ENCODE data around the gene TRPM5.

Gene TRPM5

GRCh38 chr11:2399488-2400068 lies 44.7 kb downstream of the TRPM5 start:
- no peak for DNase-seq
- Histone ChIP-seq H3K4me1 (ENCODE audit: control extremely low read depth in 1 of 4, control insufficient read depth in 4 of 4, insufficient read depth in 4 of 4, low read length in 3 of 4) (peaks cover 0 to 26% (median 25%) of the 10 kb centered on the region in 4 experiments), H3K9me3 (ENCODE audit: control extremely low read depth in 1 of 5, control insufficient read depth in 4 of 5, insufficient read depth in 2 of 5, low read depth in 1 of 5, low read length in 4 of 5) (no peaks in the 10 kb centered on the region), H3K27ac (ENCODE audit: insufficient read depth in 1 of 2, low read depth in 1 of 2, low read length in 2 of 2, poor library complexity in 1 of 2, severe bottlenecking in 2 of 2) (peak overlapping the region; percentile 93 to 97), H3K27me3 (replicated peaks in 2 of 5; ENCODE audit: control insufficient read depth in 4 of 5, insufficient read depth in 5 of 5, low read length in 4 of 5) (no peaks in the 10 kb centered on the region), H3K4me3 (ENCODE audit: control insufficient read depth in 1 of 7, extremely low read depth in 1 of 7, insufficient read depth in 4 of 7, low read depth in 2 of 7, low read length in 6 of 7) (peak overlapping the region; percentile 67 to 84 (median 79)), H3K36me3 (ENCODE audit: control insufficient read depth in 4 of 4, insufficient read depth in 4 of 4, low read length in 3 of 4) (peaks cover 2 to 48% (median 38%) of the 10 kb centered on the region in 4 experiments)
- WGBS (ENCODE audit: insufficient coverage) = 27% methylated on average over 17 of the region's 23 CpGs
- ChIA-PET CTCF (interaction anchor here (0.8 to 9.9 kb wide), 9 partner anchors 8 to 133 kb away, joined by 3 to 90 read pairs (median 4); partner anchors contain the start of genes C11orf21, CD81 and TSPAN32), POLR2A (interaction anchor here (0.6 to 3.1 kb wide), 6 partner anchors 12 to 1816 kb away, joined by 3 to 11 read pairs (median 5); partner anchors contain the start of gene CD81)

- H3K27me3 ChIP-seq (replicated peaks in 2 of 5; ENCODE audit: control insufficient read depth in 4 of 5, insufficient read depth in 5 of 5, low read length in 4 of 5) = no peaks in the 10 kb centered on the region
- peaks cover 0 to 26% (median 25%) of the 10 kb centered on the region in 4 experiments for H3K4me1 ChIP-seq (ENCODE audit: control extremely low read depth in 1 of 4, control insufficient read depth in 4 of 4, insufficient read depth in 4 of 4, low read length in 3 of 4)
- WGBS (ENCODE audit: insufficient coverage) = 88% methylated on average over 5 of the region's 7 CpGs
- peaks cover 2 to 53% (median 38%) of the 10 kb centered on the region in 4 experiments for H3K36me3 ChIP-seq (ENCODE audit: control insufficient read depth in 4 of 4, insufficient read depth in 4 of 4, low read length in 3 of 4)
- ChIA-PET CTCF (interaction anchor here (8.9 to 9.9 kb wide), 2 partner anchors 22 to 95 kb away, joined by 73 to 90 read pairs; partner anchors contain the start of genes C11orf21 and TSPAN32), POLR2A (interaction anchor here (0.6 to 3.1 kb wide), 2 partner anchors 11 to 469 kb away, joined by 3 to 10 read pairs; no protein-coding TSS in a partner anchor)
- peak overlapping the region in 4 of 7 experiments; percentile 79 to 84 (median 82) for H3K4me3 ChIP-seq (ENCODE audit: control insufficient read depth in 1 of 7, extremely low read depth in 1 of 7, insufficient read depth in 4 of 7, low read depth in 2 of 7, low read length in 6 of 7)
- peak overlapping the region; percentile 93 to 97 for H3K27ac ChIP-seq (ENCODE audit: insufficient read depth in 1 of 2, low read depth in 1 of 2, low read length in 2 of 2, poor library complexity in 1 of 2, severe bottlenecking in 2 of 2)
- no peak for DNase-seq
- no peaks in the 10 kb centered on the region for H3K9me3 ChIP-seq (ENCODE audit: control extremely low read depth in 1 of 5, control insufficient read depth in 4 of 5, insufficient read depth in 2 of 5, low read depth in 1 of 5, low read length in 4 of 5)
These were observed 45.5 kb downstream of the TRPM5 start for GRCh38 chr11:2398664-2399355.

DNA sequence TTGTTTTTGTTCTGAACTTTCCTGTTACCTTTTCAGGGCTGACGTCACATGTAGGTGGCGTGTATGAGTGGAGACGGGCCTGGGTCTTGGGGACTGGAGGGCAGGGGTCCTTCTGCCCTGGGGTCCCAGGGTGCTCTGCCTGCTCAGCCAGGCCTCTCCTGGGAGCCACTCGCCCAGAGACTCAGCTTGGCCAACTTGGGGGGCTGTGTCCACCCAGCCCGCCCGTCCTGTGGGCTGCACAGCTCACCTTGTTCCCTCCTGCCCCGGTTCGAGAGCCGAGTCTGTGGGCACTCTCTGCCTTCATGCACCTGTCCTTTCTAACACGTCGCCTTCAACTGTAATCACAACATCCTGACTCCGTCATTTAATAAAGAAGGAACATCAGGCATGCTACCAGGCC lies 47.3 kb downstream of the TRPM5 start:
- no peak overlapping the region for H3K4me3 ChIP-seq (ENCODE audit: control insufficient read depth in 1 of 7, extremely low read depth in 1 of 7, insufficient read depth in 4 of 7, low read depth in 2 of 7, low read length in 6 of 7)
- DNase-seq = no peak
- no peaks in the 10 kb centered on the region for H3K27me3 ChIP-seq (replicated peaks in 2 of 5; ENCODE audit: control insufficient read depth in 4 of 5, insufficient read depth in 5 of 5, low read length in 4 of 5)
- peaks cover 0 to 50% (median 38%) of the 10 kb centered on the region in 4 experiments for H3K36me3 ChIP-seq (ENCODE audit: control insufficient read depth in 4 of 4, insufficient read depth in 4 of 4, low read length in 3 of 4)
- 98% methylated on average over 11 of the region's 12 CpGs for WGBS (ENCODE audit: insufficient coverage)
- CTCF ChIA-PET = interaction anchor here (8.9 kb wide), 1 partner anchor 93 kb away, joined by 90 read pairs; the partner anchor contains the start of genes C11orf21 and TSPAN32
- H3K4me1 ChIP-seq (ENCODE audit: control extremely low read depth in 1 of 4, control insufficient read depth in 4 of 4, insufficient read depth in 4 of 4, low read length in 3 of 4) = peaks cover 0 to 27% (median 24%) of the 10 kb centered on the region in 4 experiments
- no peak overlapping the region for H3K27ac ChIP-seq (ENCODE audit: insufficient read depth in 1 of 2, low read depth in 1 of 2, low read length in 2 of 2, poor library complexity in 1 of 2, severe bottlenecking in 2 of 2)
- POLR2A ChIA-PET = no interaction called here
- no peaks in the 10 kb centered on the region for H3K9me3 ChIP-seq (ENCODE audit: control extremely low read depth in 1 of 5, control insufficient read depth in 4 of 5, insufficient read depth in 2 of 5, low read depth in 1 of 5, low read length in 4 of 5)

GRCh38 chr11:2396471-2396870 lies 47.8 kb downstream of the TRPM5 start:
- 96% methylated on average over 25 of the region's 26 CpGs for WGBS (ENCODE audit: insufficient coverage)
- Histone ChIP-seq H3K27ac (ENCODE audit: insufficient read depth in 1 of 2, low read depth in 1 of 2, low read length in 2 of 2, poor library complexity in 1 of 2, severe bottlenecking in 2 of 2) (no peak overlapping the region), H3K27me3 (replicated peaks in 2 of 5; ENCODE audit: control insufficient read depth in 4 of 5, insufficient read depth in 5 of 5, low read length in 4 of 5) (no peaks in the 10 kb centered on the region), H3K9me3 (ENCODE audit: control extremely low read depth in 1 of 5, control insufficient read depth in 4 of 5, insufficient read depth in 2 of 5, low read depth in 1 of 5, low read length in 4 of 5) (no peaks in the 10 kb centered on the region), H3K4me3 (ENCODE audit: control insufficient read depth in 1 of 7, extremely low read depth in 1 of 7, insufficient read depth in 4 of 7, low read depth in 2 of 7, low read length in 6 of 7) (no peak overlapping the region), H3K36me3 (ENCODE audit: control insufficient read depth in 4 of 4, insufficient read depth in 4 of 4, low read length in 3 of 4) (peaks cover 2 to 55% (median 41%) of the 10 kb centered on the region in 4 experiments), H3K4me1 (ENCODE audit: control extremely low read depth in 1 of 4, control insufficient read depth in 4 of 4, insufficient read depth in 4 of 4, low read length in 3 of 4) (peaks cover 0 to 22% (median 18%) of the 10 kb centered on the region in 4 experiments)
- CTCF ChIA-PET = interaction anchor here (1.2 to 8.9 kb wide), 2 partner anchors 24 to 92 kb away, joined by 3 to 90 read pairs; partner anchors contain the start of genes C11orf21 and TSPAN32
- POLR2A ChIA-PET = interaction anchor here (1.1 kb wide), 1 partner anchor 24 kb away, joined by 3 read pairs; no protein-coding TSS in a partner anchor
- no peak for DNase-seq

- DNase-seq = no peak
- WGBS (ENCODE audit: insufficient coverage) = 96% methylated on average over 16 of the region's 17 CpGs
- Histone ChIP-seq H3K9me3 (ENCODE audit: control extremely low read depth in 1 of 5, control insufficient read depth in 4 of 5, insufficient read depth in 2 of 5, low read depth in 1 of 5, low read length in 4 of 5) (no peaks in the 10 kb centered on the region), H3K36me3 (ENCODE audit: control insufficient read depth in 4 of 4, insufficient read depth in 4 of 4, low read length in 3 of 4) (peaks cover 2 to 60% (median 45%) of the 10 kb centered on the region in 4 experiments), H3K27me3 (replicated peaks in 2 of 5; ENCODE audit: control insufficient read depth in 4 of 5, insufficient read depth in 5 of 5, low read length in 4 of 5) (no peaks in the 10 kb centered on the region), H3K27ac (ENCODE audit: insufficient read depth in 1 of 2, low read depth in 1 of 2, low read length in 2 of 2, poor library complexity in 1 of 2, severe bottlenecking in 2 of 2) (no peak overlapping the region), H3K4me1 (ENCODE audit: control extremely low read depth in 1 of 4, control insufficient read depth in 4 of 4, insufficient read depth in 4 of 4, low read length in 3 of 4) (peaks cover 0 to 17% (median 14%) of the 10 kb centered on the region in 4 experiments), H3K4me3 (ENCODE audit: control insufficient read depth in 1 of 7, extremely low read depth in 1 of 7, insufficient read depth in 4 of 7, low read depth in 2 of 7, low read length in 6 of 7) (no peak overlapping the region)
- POLR2A ChIA-PET = interaction anchor here (1.1 kb wide), 1 partner anchor 24 kb away, joined by 3 read pairs; no protein-coding TSS in a partner anchor
- CTCF ChIA-PET = interaction anchor here (1.2 to 8.9 kb wide), 2 partner anchors 25 to 92 kb away, joined by 3 to 90 read pairs; partner anchors contain the start of genes C11orf21 and TSPAN32
These were observed 48.5 kb downstream of the TRPM5 start for GRCh38 chr11:2395856-2396255.

DNA sequence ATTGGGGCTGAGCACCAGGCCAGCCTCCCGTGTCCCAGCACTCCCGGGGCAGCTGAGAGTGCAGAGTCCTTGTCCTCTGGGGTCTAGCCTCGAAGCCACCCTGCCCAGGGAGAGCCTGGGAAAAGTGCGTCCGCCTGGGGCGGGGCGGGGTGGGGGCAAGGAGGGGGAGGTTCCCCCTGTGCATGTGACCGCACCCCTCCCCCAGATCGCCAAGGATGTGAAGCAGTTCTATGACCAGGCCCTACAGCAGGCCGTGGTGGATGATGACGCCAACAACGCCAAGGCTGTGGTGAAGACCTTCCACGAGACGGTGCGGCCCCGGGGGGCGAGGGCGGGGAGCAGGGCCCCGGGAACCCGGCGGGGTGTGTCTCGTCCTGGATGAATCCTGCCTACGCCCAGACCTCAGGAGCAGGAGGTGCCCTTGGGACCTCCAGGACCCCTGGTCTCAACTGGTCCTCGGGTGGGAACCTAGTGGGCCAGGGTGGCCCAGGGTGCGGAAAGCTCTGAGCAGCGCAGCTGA lies 49.0 kb downstream of the TRPM5 start:
- ChIA-PET CTCF (interaction anchor here (8.9 kb wide), 1 partner anchor 91 kb away, joined by 90 read pairs; the partner anchor contains the start of genes C11orf21 and TSPAN32), POLR2A (interaction anchor here (0.5 to 1.1 kb wide), 2 partner anchors 25 to 103 kb away, joined by 3 to 4 read pairs; no protein-coding TSS in a partner anchor)
- peaks cover 2 to 65% (median 49%) of the 10 kb centered on the region in 4 experiments for H3K36me3 ChIP-seq (ENCODE audit: control insufficient read depth in 4 of 4, insufficient read depth in 4 of 4, low read length in 3 of 4)
- no peaks in the 10 kb centered on the region for H3K9me3 ChIP-seq (ENCODE audit: control extremely low read depth in 1 of 5, control insufficient read depth in 4 of 5, insufficient read depth in 2 of 5, low read depth in 1 of 5, low read length in 4 of 5)
- no peak for DNase-seq
- H3K4me3 ChIP-seq (ENCODE audit: control insufficient read depth in 1 of 7, extremely low read depth in 1 of 7, insufficient read depth in 4 of 7, low read depth in 2 of 7, low read length in 6 of 7) = no peak overlapping the region
- peaks cover 0 to 17% (median 14%) of the 10 kb centered on the region in 4 experiments for H3K4me1 ChIP-seq (ENCODE audit: control extremely low read depth in 1 of 4, control insufficient read depth in 4 of 4, insufficient read depth in 4 of 4, low read length in 3 of 4)
- no peaks in the 10 kb centered on the region for H3K27me3 ChIP-seq (replicated peaks in 2 of 5; ENCODE audit: control insufficient read depth in 4 of 5, insufficient read depth in 5 of 5, low read length in 4 of 5)
- no peak overlapping the region for H3K27ac ChIP-seq (ENCODE audit: insufficient read depth in 1 of 2, low read depth in 1 of 2, low read length in 2 of 2, poor library complexity in 1 of 2, severe bottlenecking in 2 of 2)
- 95% methylated on average over 26 of the region's 26 CpGs for WGBS (ENCODE audit: insufficient coverage)

Data from common myeloid progenitor, CD34-positive (primary cell).